PFSK-1 (cell line): ENCODE data around the gene PPARG.

Source experiments
- POLR2AphosphoS5 ChIP-seq: IDR thresholded peaks from 2 replicates; pipeline ENCODE4 v1.6.1; 2012; ENCODE audit warnings: low read depth, mild to moderate bottlenecking, control low read depth, low read length, moderate library complexity
- SIN3A ChIP-seq: IDR thresholded peaks from 2 replicates; pipeline ENCODE4 v1.6.1; 2012; ENCODE audit warnings: mild to moderate bottlenecking, low read length, moderate library complexity, borderline replicate concordance; ENCODE audit not compliant: insufficient read depth
- TF ChIP-seq, protein P1 (sequence below), 2 experiments: IDR thresholded peaks; 2 replicates each; pipeline versions ENCODE4 v1.6.1 to v1.8.0; 2011 to 2012; ENCODE audit warnings: low read depth in 2 of 2, low read length in 2 of 2, control low read depth in 1 of 2, inconsistent platforms in 1 of 2, mild to moderate bottlenecking in 1 of 2, moderate library complexity in 1 of 2; ENCODE audit not compliant: insufficient read depth in 1 of 2

DNA sequence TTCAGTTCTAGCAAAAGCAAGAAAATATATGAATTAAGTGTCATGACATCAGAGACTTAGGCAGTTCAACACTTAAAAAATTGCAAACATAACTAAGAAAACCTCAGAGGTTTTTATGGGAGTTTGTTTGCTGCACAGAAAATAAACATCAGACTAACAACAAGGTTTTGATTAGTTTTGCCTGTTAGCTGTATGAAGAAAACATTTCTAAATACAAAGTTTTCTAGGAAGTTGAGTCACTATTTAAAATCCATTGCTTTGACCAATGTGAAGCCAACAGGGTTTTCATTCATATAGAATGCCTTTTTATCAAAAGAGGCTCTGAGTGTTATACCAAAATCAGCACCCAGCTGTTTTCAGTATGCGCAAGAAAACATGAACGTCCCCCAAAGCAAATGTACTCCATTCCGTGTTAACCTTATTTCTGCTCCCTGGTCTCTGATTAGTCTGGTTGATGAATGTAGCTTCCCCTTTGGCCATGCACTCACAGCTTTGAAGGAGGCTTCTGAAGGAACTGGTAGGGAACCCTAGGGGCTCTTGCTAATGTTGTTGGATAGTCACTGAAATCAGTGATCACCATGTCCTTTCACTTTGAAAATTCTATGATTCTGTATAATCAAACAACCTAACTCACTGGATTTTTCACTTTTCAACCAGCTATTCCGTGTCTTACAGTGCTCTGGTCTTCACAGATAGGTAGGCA is 105.8 kb downstream of the PPARG start:
- TF ChIP-seq, protein P1, sequence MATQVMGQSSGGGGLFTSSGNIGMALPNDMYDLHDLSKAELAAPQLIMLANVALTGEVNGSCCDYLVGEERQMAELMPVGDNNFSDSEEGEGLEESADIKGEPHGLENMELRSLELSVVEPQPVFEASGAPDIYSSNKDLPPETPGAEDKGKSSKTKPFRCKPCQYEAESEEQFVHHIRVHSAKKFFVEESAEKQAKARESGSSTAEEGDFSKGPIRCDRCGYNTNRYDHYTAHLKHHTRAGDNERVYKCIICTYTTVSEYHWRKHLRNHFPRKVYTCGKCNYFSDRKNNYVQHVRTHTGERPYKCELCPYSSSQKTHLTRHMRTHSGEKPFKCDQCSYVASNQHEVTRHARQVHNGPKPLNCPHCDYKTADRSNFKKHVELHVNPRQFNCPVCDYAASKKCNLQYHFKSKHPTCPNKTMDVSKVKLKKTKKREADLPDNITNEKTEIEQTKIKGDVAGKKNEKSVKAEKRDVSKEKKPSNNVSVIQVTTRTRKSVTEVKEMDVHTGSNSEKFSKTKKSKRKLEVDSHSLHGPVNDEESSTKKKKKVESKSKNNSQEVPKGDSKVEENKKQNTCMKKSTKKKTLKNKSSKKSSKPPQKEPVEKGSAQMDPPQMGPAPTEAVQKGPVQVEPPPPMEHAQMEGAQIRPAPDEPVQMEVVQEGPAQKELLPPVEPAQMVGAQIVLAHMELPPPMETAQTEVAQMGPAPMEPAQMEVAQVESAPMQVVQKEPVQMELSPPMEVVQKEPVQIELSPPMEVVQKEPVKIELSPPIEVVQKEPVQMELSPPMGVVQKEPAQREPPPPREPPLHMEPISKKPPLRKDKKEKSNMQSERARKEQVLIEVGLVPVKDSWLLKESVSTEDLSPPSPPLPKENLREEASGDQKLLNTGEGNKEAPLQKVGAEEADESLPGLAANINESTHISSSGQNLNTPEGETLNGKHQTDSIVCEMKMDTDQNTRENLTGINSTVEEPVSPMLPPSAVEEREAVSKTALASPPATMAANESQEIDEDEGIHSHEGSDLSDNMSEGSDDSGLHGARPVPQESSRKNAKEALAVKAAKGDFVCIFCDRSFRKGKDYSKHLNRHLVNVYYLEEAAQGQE (IDR thresholded peaks at IDR 0.05; ENCODE audit: insufficient read depth in 1 of 2, low read depth in 2 of 2, low read length in 2 of 2): no peak
- TF ChIP-seq POLR2AphosphoS5: no peak
- no peak for TF ChIP-seq SIN3A
